ENCODE data around the gene ABHD11. TPM values are rescaled to one million over a fixed set of nuclear protein-coding genes. Genes with fewer than 3 reads are reported as not detected.

The ABHD11 gene
- total RNA-seq, 1 experiment from 2014 or later: 74.4 TPM

GRCh38 chr7:73779517-73779916, 40.9 kb upstream of the ABHD11 start:
- Histone ChIP-seq H3K27ac (no peak overlapping the region), H3K4me3 (no peak overlapping the region), H3K4me1 (replicated peaks; ENCODE audit: insufficient read depth) (peaks cover 7% of the 10 kb centered on the region), H2AFZ (no peak overlapping the region), H3K4me2 (no peak overlapping the region), H3K27me3 (ENCODE audit: insufficient read depth, low read depth) (no peaks in the 10 kb centered on the region), H3K9me2 (ENCODE audit: insufficient read depth) (no peaks in the 10 kb centered on the region), H3K9me3 (ENCODE audit: insufficient read depth, low read depth) (no peaks in the 10 kb centered on the region), H3F3A (ENCODE audit: insufficient read depth, low read depth) (peaks cover 3% of the 10 kb centered on the region; the same call in 1 of the 2 replicates), H4K20me1 (ENCODE audit: insufficient read depth) (no peaks in the 10 kb centered on the region), H3K79me2 (ENCODE audit: low read depth) (no peaks in the 10 kb centered on the region), H3K36me3 (ENCODE audit: low read depth) (no peaks in the 10 kb centered on the region)
- no TSS peak for BruUV-seq (replicated peaks)
- TF ChIP-seq EZH2 (IDR thresholded peaks at IDR 0.05; ENCODE audit: low read depth): no peak
- no peak for TF ChIP-seq CTCF (conservative IDR thresholded peaks at IDR 0.05)
- DNase-seq: no peak
- POLR2A ChIA-PET (ENCODE audit: unreplicated experiment): no interaction called here
- intact Hi-C loops (cut with micrococcal nuclease; ENCODE audit: unreplicated experiment): no loop called here
- CTCF ChIA-PET: no interaction called here

- peaks cover 13% of the 10 kb centered on the region for H3K4me1 ChIP-seq (replicated peaks; ENCODE audit: insufficient read depth)
- H4K20me1 ChIP-seq (ENCODE audit: insufficient read depth): no peaks in the 10 kb centered on the region
- H3K79me2 ChIP-seq (ENCODE audit: low read depth): no peaks in the 10 kb centered on the region
- no peak overlapping the region for H3K4me2 ChIP-seq
- CTCF ChIA-PET: no interaction called here
- POLR2A ChIA-PET (ENCODE audit: unreplicated experiment): no interaction called here
- H2AFZ ChIP-seq: no peak overlapping the region
- H3K36me3 ChIP-seq (ENCODE audit: low read depth): no peaks in the 10 kb centered on the region
- intact Hi-C loops (cut with micrococcal nuclease; ENCODE audit: unreplicated experiment): no loop called here
- no peaks in the 10 kb centered on the region for H3K9me3 ChIP-seq (ENCODE audit: insufficient read depth, low read depth)
- H3K9me2 ChIP-seq (ENCODE audit: insufficient read depth): no peaks in the 10 kb centered on the region
- H3K27ac ChIP-seq: no peak overlapping the region
- BruUV-seq (replicated peaks): no TSS peak
- no peak for TF ChIP-seq EZH2 (IDR thresholded peaks at IDR 0.05; ENCODE audit: low read depth)
- no peak for TF ChIP-seq CTCF (conservative IDR thresholded peaks at IDR 0.05)
- H3F3A ChIP-seq (ENCODE audit: insufficient read depth, low read depth): peaks cover 3% of the 10 kb centered on the region; the same call in 1 of the 2 replicates
- no peak for DNase-seq
- no peaks in the 10 kb centered on the region for H3K27me3 ChIP-seq (ENCODE audit: insufficient read depth, low read depth)
- no peak overlapping the region for H3K4me3 ChIP-seq
Observed at GRCh38 chr7:73778801-73779389, 40.3 kb upstream of the ABHD11 start.

- BruUV-seq (replicated peaks): no TSS peak
- ChIA-PET POLR2A (ENCODE audit: unreplicated experiment) (no interaction called here), CTCF (interaction anchor here (0.7 kb wide), 1 partner anchor 32 kb away, joined by 3 read pairs; no protein-coding TSS in a partner anchor)
- Histone ChIP-seq H3K27ac (no peak overlapping the region; the same call in 1 of the 2 replicates), H3K4me3 (no peak overlapping the region), H3K4me2 (peak overlapping the region; percentile 11; the same call in 1 of the 2 replicates), H3K36me3 (ENCODE audit: low read depth) (no peaks in the 10 kb centered on the region), H2AFZ (no peak overlapping the region), H3K9me3 (ENCODE audit: insufficient read depth, low read depth) (no peaks in the 10 kb centered on the region), H3K79me2 (ENCODE audit: low read depth) (no peaks in the 10 kb centered on the region), H3F3A (ENCODE audit: insufficient read depth, low read depth) (peaks cover 8% of the 10 kb centered on the region; the same call in 1 of the 2 replicates), H3K4me1 (replicated peaks; ENCODE audit: insufficient read depth) (peaks cover 23% of the 10 kb centered on the region), H3K27me3 (ENCODE audit: insufficient read depth, low read depth) (no peaks in the 10 kb centered on the region), H4K20me1 (ENCODE audit: insufficient read depth) (no peaks in the 10 kb centered on the region), H3K9me2 (ENCODE audit: insufficient read depth) (no peaks in the 10 kb centered on the region)
- no peak for TF ChIP-seq CTCF (conservative IDR thresholded peaks at IDR 0.05)
- no peak for TF ChIP-seq EZH2 (IDR thresholded peaks at IDR 0.05; ENCODE audit: low read depth)
- intact Hi-C loops (cut with micrococcal nuclease; ENCODE audit: unreplicated experiment): no loop called here
- no peak for DNase-seq
Observed at GRCh38 chr7:73774923-73775322, 36.3 kb upstream of the ABHD11 start.

Measured in PC-9 (cell line).